Jurkat, Clone E6-1 (cell line): ENCODE measurements around the gene SAP25. TPM values are rescaled to one million over a fixed set of nuclear protein-coding genes. Genes with fewer than 3 reads are reported as not detected.

Source experiments
- DNase-seq: peaks from one replicate; pipeline ENCODE4 v3.0.0-alpha.2; 2011; ENCODE audit warnings: low read depth, low spot score
- H3K4me3 ChIP-seq: 2 replicates; pipeline ENCODE4 v1.5.1; 2011; ENCODE audit warnings: mild to moderate bottlenecking, low read length, control low read depth, moderate library complexity
- polyA plus RNA-seq: library from polyadenylated mRNA; unstranded; fragments of >200 nt; gene quantifications from one replicate; pipeline ENCODE4 v1.2.1, GENCODE V29; 2012; ENCODE audit warnings: missing spikeins; ENCODE audit not compliant: insufficient read length, insufficient read depth

The SAP25 gene
- polyA plus RNA-seq = 7.3 TPM

- no peak for DNase-seq
- no peak within 1 kb of the TSS for H3K4me3 ChIP-seq
Observed at GRCh38 chr7:100573691-100574361, at the start of gene SAP25. Gene SAP25 (minus strand): TSS chr7:100573900. CDS start chr7:100573742, 158 bp downstream.

- H3K4me3 ChIP-seq = no peak overlapping the region
- no peak for DNase-seq
Observed at GRCh38 chr7:100621554-100621953, 47.9 kb upstream of the SAP25 start.

GRCh38 chr7:100620804-100621203 lies 47.1 kb upstream of the SAP25 start:
- DNase-seq = no peak
- no peak overlapping the region for H3K4me3 ChIP-seq

GRCh38 chr7:100620239-100620638 lies 46.5 kb upstream of the SAP25 start:
- H3K4me3 ChIP-seq = no peak overlapping the region
- DNase-seq = no peak

- H3K4me3 ChIP-seq = no peak overlapping the region
- no peak for DNase-seq
Observed at GRCh38 chr7:100614308-100614861, 40.7 kb upstream of the SAP25 start.

GRCh38 chr7:100613412-100614175 lies 39.9 kb upstream of the SAP25 start:
- no peak overlapping the region; the same call in 1 of the 2 replicates for H3K4me3 ChIP-seq
- DNase-seq = peak; percentile 45

- DNase-seq = no peak
Observed at GRCh38 chr7:100612730-100613390, 39.2 kb upstream of the SAP25 start.

GRCh38 chr7:100611983-100612729 lies 38.5 kb upstream of the SAP25 start, which contains the start of gene MOSPD3:
Gene MOSPD3 (plus strand): TSS chr7:100612540. CDS start chr7:100612792, 252 bp downstream.
- H3K4me3 ChIP-seq = peak within 1 kb of the TSS; percentile 67
- peak; percentile 100 for DNase-seq

More at GRCh38 chr7:100612730-100613390, 39.2 kb upstream of the SAP25 start:
- peak overlapping the region; percentile 67 for H3K4me3 ChIP-seq

- no peak for DNase-seq
- no peak overlapping the region for H3K4me3 ChIP-seq
Observed at GRCh38 chr7:100609958-100610357, 36.3 kb upstream of the SAP25 start.

- DNase-seq = no peak
Observed at GRCh38 chr7:100607111-100607510, 33.4 kb upstream of the SAP25 start.

GRCh38 chr7:100606313-100606712 lies 32.6 kb upstream of the SAP25 start:
- H3K4me3 ChIP-seq = no peak overlapping the region
- no peak for DNase-seq

More at GRCh38 chr7:100607111-100607510, 33.4 kb upstream of the SAP25 start:
- H3K4me3 ChIP-seq = no peak overlapping the region

- peak overlapping the region; percentile 65 for H3K4me3 ChIP-seq
- no peak for DNase-seq
Observed at GRCh38 chr7:100604976-100605911, 31.5 kb upstream of the SAP25 start.

GRCh38 chr7:100604028-100604975 lies 30.6 kb upstream of the SAP25 start:
- DNase-seq = peak; percentile 63
- H3K4me3 ChIP-seq = peak overlapping the region; percentile 65

GRCh38 chr7:100603726-100604027 lies 30.0 kb upstream of the SAP25 start:
- peak overlapping the region; percentile 65 for H3K4me3 ChIP-seq
- DNase-seq = no peak

GRCh38 chr7:100602889-100603725 lies 29.4 kb upstream of the SAP25 start:
- H3K4me3 ChIP-seq = peak overlapping the region; percentile 65
- DNase-seq = no peak

- H3K4me3 ChIP-seq = no peak overlapping the region
- DNase-seq = no peak
Observed at GRCh38 chr7:100600730-100601038, 27.0 kb upstream of the SAP25 start.
